Common myeloid progenitor, CD34-positive (primary cell): Measurements from ENCODE around the gene CLRN3. TPM values are rescaled to one million over a fixed set of nuclear protein-coding genes. Genes with fewer than 3 reads are reported as not detected.

Experiments used
- CTCF ChIA-PET: fragments of 350-600 bp; sonication (Branson Sonifier 250); formaldehyde crosslinking; loops from one replicate; lab custom pipeline; 2021; ENCODE audit warnings: antibody characterized with exemption; lab: Charles Lee
- POLR2A ChIA-PET: fragments of 350-600 bp; sonication (Branson Sonifier 250); formaldehyde crosslinking; loops from one replicate; lab custom pipeline; 2021; ENCODE audit warnings: antibody characterized with exemption; lab: Charles Lee
- DNase-seq, 3 donors: peaks; one replicate each; pipeline versions ENCODE4 v3.0.0 to v3.0.0-alpha.2; 2013
- H3K27ac ChIP-seq, 2 experiments: 1 replicate in 1 of 2; 2 replicates in 1 of 2; pipeline ENCODE4 v1.7.0; 2013; ENCODE audit warnings: inconsistent platforms in 2 of 2, low read length in 2 of 2, mild to moderate bottlenecking in 2 of 2, low read depth in 1 of 2, moderate library complexity in 1 of 2; ENCODE audit not compliant: severe bottlenecking in 2 of 2, insufficient read depth in 1 of 2, poor library complexity in 1 of 2
- H3K27me3 ChIP-seq, 5 experiments: replicated peaks in 2 of 5; 1 replicate in 3 of 5; 2 replicates in 2 of 5; pipeline versions ENCODE4 v1.6.1 to v1.7.0; 2013; ENCODE audit warnings: low read length in 4 of 5, mild to moderate bottlenecking in 2 of 5, moderate library complexity in 2 of 5, inconsistent platforms in 1 of 5; ENCODE audit not compliant: insufficient read depth in 5 of 5, control insufficient read depth in 4 of 5
- H3K36me3 ChIP-seq, 4 experiments: 1 replicate in 2 of 4; 2 replicates in 2 of 4; pipeline versions ENCODE4 v1.6.1 to v1.7.0; 2013; ENCODE audit warnings: low read length in 3 of 4, control low read depth in 1 of 4, mild to moderate bottlenecking in 1 of 4; ENCODE audit not compliant: control insufficient read depth in 4 of 4, insufficient read depth in 4 of 4
- H3K4me1 ChIP-seq, 4 experiments: 1 replicate in 3 of 4; 2 replicates in 1 of 4; pipeline versions ENCODE4 v1.6.1 to v1.7.1; 2013; ENCODE audit warnings: low read length in 3 of 4, mild to moderate bottlenecking in 3 of 4, control low read depth in 1 of 4, inconsistent platforms in 1 of 4, moderate library complexity in 1 of 4; ENCODE audit not compliant: control insufficient read depth in 4 of 4, insufficient read depth in 4 of 4; ENCODE audit errors: control extremely low read depth in 1 of 4
- H3K4me3 ChIP-seq, 7 experiments: 1 replicate in 4 of 7; 2 replicates in 3 of 7; pipeline versions ENCODE4 v1.5.1 to v1.7.0; 2013; ENCODE audit warnings: mild to moderate bottlenecking in 7 of 7, low read length in 6 of 7, moderate library complexity in 6 of 7, inconsistent platforms in 2 of 7, low read depth in 2 of 7, control low read depth in 1 of 7; ENCODE audit not compliant: insufficient read depth in 4 of 7, control insufficient read depth in 1 of 7; ENCODE audit errors: extremely low read depth in 1 of 7
- H3K9me3 ChIP-seq, 5 experiments: 1 replicate in 4 of 5; 2 replicates in 1 of 5; pipeline versions ENCODE4 v1.6.1 to v1.7.1; 2013; ENCODE audit warnings: low read length in 4 of 5, mild to moderate bottlenecking in 2 of 5, inconsistent platforms in 1 of 5, low read depth in 1 of 5, moderate library complexity in 1 of 5; ENCODE audit not compliant: control insufficient read depth in 4 of 5, insufficient read depth in 2 of 5; ENCODE audit errors: control extremely low read depth in 1 of 5
- WGBS: methylation state at CpG from one replicate; pipeline ENCODE4 v1.1.5; 2013; ENCODE audit not compliant: insufficient coverage; 5-methylcytosine and 5-hydroxymethylcytosine counted together
- polyA plus RNA-seq: library from polyadenylated mRNA; unstranded; fragments of 120-200 nt; gene quantifications from one replicate; pipeline ENCODE4 v1.2.1, GENCODE V29; 2013

Gene CLRN3
- polyA plus RNA-seq: not detected

GRCh38 chr10:127892743-127893142 lies at the start of gene CLRN3:
CLRN3 (minus strand) TSS chr10:127892941; CDS start chr10:127892784, 157 bp downstream.
- no peak within 1 kb of the TSS for H3K4me3 ChIP-seq
- CTCF ChIA-PET: interaction anchor here (2.0 kb wide), 1 partner anchor 13 kb away, joined by 7 read pairs; no protein-coding TSS in a partner anchor
- peaks cover 0 to 4% (median 0%) of the 10 kb centered on the region in 5 experiments for H3K9me3 ChIP-seq
- H3K27ac ChIP-seq: no peak within 1 kb of the TSS
- H3K4me1 ChIP-seq: peaks cover 0 to 8% (median 1%) of the 10 kb centered on the region in 4 experiments
- H3K36me3 ChIP-seq: no peaks in the 10 kb centered on the region
- POLR2A ChIA-PET: no interaction called here
- no peaks in the 10 kb centered on the region for H3K27me3 ChIP-seq
- no peak for DNase-seq

DNA sequence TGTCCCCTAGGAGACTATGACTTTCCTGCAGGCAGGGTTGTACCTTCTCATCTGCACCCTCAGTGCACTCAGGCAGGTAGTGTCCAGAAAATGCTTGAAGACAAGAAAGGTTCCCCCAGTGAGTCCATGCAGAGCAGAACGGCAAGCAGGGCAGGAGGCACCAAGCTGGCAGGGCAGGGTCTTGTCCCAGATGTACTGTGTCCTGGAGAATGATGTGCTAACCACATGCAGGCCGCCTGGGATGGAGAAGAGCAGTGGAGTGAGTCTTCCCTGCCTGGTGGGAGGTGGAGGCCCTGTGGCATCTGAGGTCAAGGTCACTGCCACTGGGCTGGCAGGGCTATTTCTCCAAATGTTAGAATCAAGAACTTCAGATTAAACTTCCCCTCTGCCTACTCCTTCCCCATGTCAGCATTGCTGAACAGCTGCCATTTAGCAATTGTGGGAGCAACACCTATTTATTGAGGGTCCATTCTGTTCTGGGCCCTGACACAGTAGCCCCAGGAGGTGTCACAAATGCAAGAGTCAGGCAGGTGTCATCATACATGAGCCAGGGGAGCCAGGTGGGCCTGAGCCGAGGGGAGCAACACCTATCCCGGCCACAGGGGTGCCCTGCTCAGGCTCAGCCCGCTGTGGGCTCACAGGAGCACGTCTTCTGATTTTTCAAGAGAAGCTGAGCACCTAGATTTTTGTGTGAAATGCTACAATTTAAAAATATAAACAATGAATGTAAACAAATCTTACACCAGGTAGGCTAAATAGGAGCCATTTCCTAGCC lies 48.3 kb upstream of the CLRN3 start:
- CTCF ChIA-PET: no interaction called here
- H3K27ac ChIP-seq: no peak overlapping the region
- H3K4me1 ChIP-seq: peaks cover 8 to 24% (median 17%) of the 10 kb centered on the region in 4 experiments
- H3K9me3 ChIP-seq: no peaks in the 10 kb centered on the region
- POLR2A ChIA-PET: no interaction called here
- no peaks in the 10 kb centered on the region for H3K27me3 ChIP-seq
- no peak overlapping the region for H3K4me3 ChIP-seq
- H3K36me3 ChIP-seq: no peaks in the 10 kb centered on the region
- WGBS: 100% methylated on average over 3 of the region's 6 CpGs
- no peak for DNase-seq

DNA sequence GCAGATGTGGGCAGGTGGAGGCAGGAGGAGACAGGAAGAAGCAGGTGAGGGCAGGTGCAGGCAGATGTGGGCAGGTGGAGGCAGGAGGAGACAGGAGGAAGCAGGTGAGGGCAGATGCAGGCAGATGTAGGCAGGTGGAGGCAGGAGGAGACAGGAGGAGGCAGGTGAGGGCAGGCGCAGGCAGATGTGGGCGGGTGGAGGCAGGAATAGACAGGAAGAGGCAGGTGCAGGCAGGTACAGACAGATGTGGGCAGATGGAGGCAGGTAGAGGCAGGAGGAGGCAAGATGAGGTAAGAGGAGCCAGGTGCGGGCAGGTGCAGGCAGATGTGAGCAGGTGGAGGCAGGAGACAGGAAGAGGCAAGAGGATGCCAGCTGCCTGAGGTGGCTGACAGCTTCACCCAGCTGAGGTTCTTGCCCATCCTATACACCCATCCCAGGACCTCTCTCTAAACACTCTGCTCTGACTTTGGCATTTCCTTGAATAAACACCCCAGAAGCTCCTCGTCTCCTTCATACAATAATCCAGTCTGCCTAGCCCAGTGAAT lies 47.1 kb upstream of the CLRN3 start:
- 92% methylated on average over 3 of the region's 4 CpGs for WGBS
- no peaks in the 10 kb centered on the region for H3K9me3 ChIP-seq
- ChIA-PET POLR2A (no interaction called here), CTCF (no interaction called here)
- no peak overlapping the region for H3K4me3 ChIP-seq
- no peak overlapping the region for H3K27ac ChIP-seq
- DNase-seq: no peak
- peaks cover 0 to 12% (median 6%) of the 10 kb centered on the region in 4 experiments for H3K4me1 ChIP-seq
- H3K27me3 ChIP-seq: no peaks in the 10 kb centered on the region
- H3K36me3 ChIP-seq: no peaks in the 10 kb centered on the region

DNA sequence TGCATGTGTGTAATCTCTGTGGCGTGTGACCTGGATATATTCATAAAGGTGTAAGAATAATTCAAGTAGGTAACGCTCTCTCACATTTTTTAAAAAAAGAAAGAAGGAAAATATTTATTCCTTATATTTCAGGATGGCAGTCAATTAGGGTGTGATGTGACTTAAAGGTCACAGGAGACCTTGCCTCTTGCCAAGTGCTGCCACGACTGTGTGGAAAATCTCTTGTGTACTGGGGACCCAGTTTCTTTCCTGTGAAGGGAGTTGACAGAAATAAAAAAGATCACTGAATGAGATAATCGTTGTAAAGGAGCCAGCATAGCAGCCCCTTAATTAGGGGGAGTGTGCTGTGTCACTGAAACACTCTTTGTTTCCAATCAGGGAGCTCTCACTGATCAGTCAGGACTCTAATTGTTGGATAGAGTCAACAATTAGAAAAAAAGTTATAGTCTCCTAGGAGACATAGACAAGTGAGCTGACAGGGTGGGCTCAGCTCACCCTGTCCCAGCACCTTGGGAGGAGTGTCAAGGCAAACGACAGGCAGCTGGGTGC lies 45.2 kb upstream of the CLRN3 start:
- POLR2A ChIA-PET: no interaction called here
- Histone ChIP-seq H3K4me3 (no peak overlapping the region), H3K9me3 (no peaks in the 10 kb centered on the region), H3K27ac (no peak overlapping the region), H3K36me3 (no peaks in the 10 kb centered on the region), H3K4me1 (peaks cover 0 to 8% (median 5%) of the 10 kb centered on the region in 4 experiments), H3K27me3 (no peaks in the 10 kb centered on the region)
- DNase-seq: no peak
- WGBS: 72% methylated on average over 3 of the region's 5 CpGs
- CTCF ChIA-PET: interaction anchor here (1.0 kb wide), 1 partner anchor 72 kb away, joined by 3 read pairs; no protein-coding TSS in a partner anchor

DNA sequence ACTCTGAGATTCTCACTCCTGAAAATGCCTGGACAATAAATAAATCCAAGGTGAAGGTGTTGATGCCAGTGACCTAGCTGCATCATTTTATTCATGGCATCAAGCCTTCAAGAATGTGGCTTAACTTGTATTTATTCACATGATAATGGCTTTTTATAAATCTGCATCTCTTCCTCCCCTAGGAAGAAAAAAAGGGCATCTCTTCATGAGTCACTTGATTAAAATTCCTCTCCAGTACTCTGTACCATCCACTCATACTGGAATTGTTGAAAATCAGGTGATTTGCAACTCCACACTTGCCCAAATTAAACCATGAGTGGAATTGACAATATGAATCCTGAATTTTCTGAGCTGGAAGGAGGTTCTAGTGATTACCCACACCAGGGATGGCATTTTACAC lies 44.3 kb upstream of the CLRN3 start:
- ChIA-PET POLR2A (no interaction called here), CTCF (interaction anchor here (1.2 kb wide), 1 partner anchor 34 kb away, joined by 3 read pairs; no protein-coding TSS in a partner anchor)
- Histone ChIP-seq H3K27ac (no peak overlapping the region), H3K36me3 (no peaks in the 10 kb centered on the region), H3K27me3 (no peaks in the 10 kb centered on the region), H3K9me3 (no peaks in the 10 kb centered on the region), H3K4me3 (no peak overlapping the region), H3K4me1 (no peaks in the 10 kb centered on the region)
- DNase-seq: no peak

DNA sequence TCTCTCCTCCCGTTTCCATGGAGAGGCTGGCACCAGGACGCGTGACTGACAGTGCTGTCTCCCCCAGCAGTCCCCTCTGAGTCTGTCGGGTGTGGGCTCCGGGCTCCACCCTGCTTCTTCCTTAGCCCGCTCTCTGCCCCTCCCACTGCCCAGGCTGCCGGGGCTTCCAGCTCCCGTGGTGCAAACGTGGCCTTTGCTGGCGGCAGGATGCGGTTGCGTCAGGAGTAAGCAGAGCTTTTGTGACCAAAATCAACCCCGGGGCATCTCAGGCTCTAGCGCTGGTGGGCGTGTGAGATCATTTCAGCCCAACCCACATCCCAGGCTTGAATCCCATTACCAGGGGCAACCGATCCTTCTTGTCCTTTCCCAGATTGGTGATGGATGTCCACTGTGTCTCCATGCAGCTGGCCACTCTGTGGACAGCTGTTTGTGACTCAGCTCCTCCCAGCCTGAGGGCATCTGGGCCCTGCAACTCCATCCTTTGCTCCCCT lies 42.4 kb upstream of the CLRN3 start:
- Histone ChIP-seq H3K4me3 (no peak overlapping the region), H3K4me1 (no peaks in the 10 kb centered on the region), H3K9me3 (no peaks in the 10 kb centered on the region), H3K27ac (no peak overlapping the region), H3K27me3 (no peaks in the 10 kb centered on the region), H3K36me3 (no peaks in the 10 kb centered on the region)
- ChIA-PET POLR2A (no interaction called here), CTCF (no interaction called here)
- no peak for DNase-seq
- 96% methylated on average over 14 of the region's 16 CpGs for WGBS

GRCh38 chr10:127934383-127934782 lies 41.6 kb upstream of the CLRN3 start:
- H3K27me3 ChIP-seq: no peaks in the 10 kb centered on the region
- POLR2A ChIA-PET: no interaction called here
- CTCF ChIA-PET: no interaction called here
- no peaks in the 10 kb centered on the region for H3K36me3 ChIP-seq
- 100% methylated on average over 10 of the region's 14 CpGs for WGBS
- H3K9me3 ChIP-seq: no peaks in the 10 kb centered on the region
- no peak overlapping the region for H3K27ac ChIP-seq
- no peaks in the 10 kb centered on the region for H3K4me1 ChIP-seq
- no peak for DNase-seq
- H3K4me3 ChIP-seq: no peak overlapping the region
